ENCODE measurements around the gene XPR1. TPM values are rescaled to one million over a fixed set of nuclear protein-coding genes. Genes with fewer than 3 reads are reported as not detected.
"Not testable (repeated sequence)": the region's sequence is repeated elsewhere in the genome, so short reads cannot be mapped to it uniquely, and the experiment has no call there.

XPR1 gene
- polyA plus RNA-seq, 4 donors, result 36.1 to 43.1 (median 40.9) TPM

- DNase-seq (ENCODE audit: low read depth in 4 of 4, low spot score in 3 of 4), result no peak
Observed at GRCh38 chr1:180821970-180822369, 190.1 kb downstream of the XPR1 start.

GRCh38 chr1:180831507-180831906, 199.7 kb downstream of the XPR1 start:
- not testable (repeated sequence) for DNase-seq (ENCODE audit: low read depth in 4 of 4, low spot score in 3 of 4)

- DNase-seq (ENCODE audit: low read depth in 4 of 4, low spot score in 3 of 4), result not testable (repeated sequence)
Observed at GRCh38 chr1:180833180-180833579, 201.4 kb downstream of the XPR1 start.

- no peak for DNase-seq (ENCODE audit: low read depth in 4 of 4, low spot score in 3 of 4)
Observed at GRCh38 chr1:180836449-180836848, 204.6 kb downstream of the XPR1 start.

- peak in 1 of 4 donors; percentile 16 for DNase-seq (ENCODE audit: low read depth in 4 of 4, low spot score in 3 of 4)
Observed at GRCh38 chr1:180837020-180837419, 205.2 kb downstream of the XPR1 start.

GRCh38 chr1:180838535-180838934, 206.7 kb downstream of the XPR1 start:
- DNase-seq (ENCODE audit: low read depth in 4 of 4, low spot score in 3 of 4), result no peak

- DNase-seq (ENCODE audit: low read depth in 4 of 4, low spot score in 3 of 4), result no peak
Observed at GRCh38 chr1:180839547-180839946, 207.7 kb downstream of the XPR1 start.

- DNase-seq (ENCODE audit: low read depth in 4 of 4, low spot score in 3 of 4), result no peak
Observed at GRCh38 chr1:180841415-180841814, 209.6 kb downstream of the XPR1 start.

- DNase-seq (ENCODE audit: low read depth in 4 of 4, low spot score in 3 of 4), result no peak
Observed at GRCh38 chr1:180842052-180842451, 210.2 kb downstream of the XPR1 start.

- no peak for DNase-seq (ENCODE audit: low read depth in 4 of 4, low spot score in 3 of 4)
Observed at GRCh38 chr1:180842491-180843275, 210.9 kb downstream of the XPR1 start.

- DNase-seq (ENCODE audit: low read depth in 4 of 4, low spot score in 3 of 4), result no peak
Observed at GRCh38 chr1:180845352-180845751, 213.5 kb downstream of the XPR1 start.

- no peak for DNase-seq (ENCODE audit: low read depth in 4 of 4, low spot score in 3 of 4)
Observed at GRCh38 chr1:180848191-180848590, 216.4 kb downstream of the XPR1 start.

- no peak for DNase-seq (ENCODE audit: low read depth in 4 of 4, low spot score in 3 of 4)
Observed at GRCh38 chr1:180849031-180849775, 217.4 kb downstream of the XPR1 start.

- DNase-seq (ENCODE audit: low read depth in 4 of 4, low spot score in 3 of 4), result no peak
Observed at GRCh38 chr1:180851995-180852887, 220.4 kb downstream of the XPR1 start.

- no peak for DNase-seq (ENCODE audit: low read depth in 4 of 4, low spot score in 3 of 4)
Observed at GRCh38 chr1:180854001-180854400, 222.2 kb downstream of the XPR1 start.

GRCh38 chr1:180854456-180854855, 222.6 kb downstream of the XPR1 start:
- no peak for DNase-seq (ENCODE audit: low read depth in 4 of 4, low spot score in 3 of 4)

GRCh38 chr1:180857947-180858725, 226.3 kb downstream of the XPR1 start:
- not testable (repeated sequence) for DNase-seq (ENCODE audit: low read depth in 4 of 4, low spot score in 3 of 4)

- no peak for DNase-seq (ENCODE audit: low read depth in 4 of 4, low spot score in 3 of 4)
Observed at GRCh38 chr1:180859306-180859705, 227.5 kb downstream of the XPR1 start.

GRCh38 chr1:180860535-180860934, 228.7 kb downstream of the XPR1 start:
- no peak for DNase-seq (ENCODE audit: low read depth in 4 of 4, low spot score in 3 of 4)

GRCh38 chr1:180862305-180862704, 230.5 kb downstream of the XPR1 start:
- DNase-seq (ENCODE audit: low read depth in 4 of 4, low spot score in 3 of 4), result no peak

Data from right renal pelvis (tissue), 4 donors.